Measurements from ENCODE around the gene COG4.

DNA sequence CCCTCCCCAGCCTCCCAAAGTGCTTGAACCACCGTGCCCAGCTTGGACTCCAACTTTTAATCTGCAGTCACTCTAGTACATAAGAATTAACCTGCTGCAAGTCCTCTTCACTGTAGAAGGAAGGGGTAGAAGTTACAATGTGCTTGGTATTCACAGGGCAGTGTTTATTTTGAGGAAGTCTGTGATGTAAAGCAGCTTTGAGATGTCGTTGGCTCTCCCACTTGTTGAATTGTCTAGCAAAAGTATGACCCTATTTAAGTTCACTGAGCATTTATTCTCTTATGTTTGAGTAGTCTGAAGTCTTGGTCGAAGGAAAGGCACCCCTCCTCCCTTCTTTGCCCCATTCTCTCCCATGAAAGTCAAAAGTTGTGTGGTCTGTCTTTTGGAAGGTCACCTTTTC lies 28.4 kb upstream of the COG4 start:
- no peak for TF ChIP-seq POLR2A (IDR thresholded peaks at IDR 0.05)
- TF ChIP-seq, protein P1, sequence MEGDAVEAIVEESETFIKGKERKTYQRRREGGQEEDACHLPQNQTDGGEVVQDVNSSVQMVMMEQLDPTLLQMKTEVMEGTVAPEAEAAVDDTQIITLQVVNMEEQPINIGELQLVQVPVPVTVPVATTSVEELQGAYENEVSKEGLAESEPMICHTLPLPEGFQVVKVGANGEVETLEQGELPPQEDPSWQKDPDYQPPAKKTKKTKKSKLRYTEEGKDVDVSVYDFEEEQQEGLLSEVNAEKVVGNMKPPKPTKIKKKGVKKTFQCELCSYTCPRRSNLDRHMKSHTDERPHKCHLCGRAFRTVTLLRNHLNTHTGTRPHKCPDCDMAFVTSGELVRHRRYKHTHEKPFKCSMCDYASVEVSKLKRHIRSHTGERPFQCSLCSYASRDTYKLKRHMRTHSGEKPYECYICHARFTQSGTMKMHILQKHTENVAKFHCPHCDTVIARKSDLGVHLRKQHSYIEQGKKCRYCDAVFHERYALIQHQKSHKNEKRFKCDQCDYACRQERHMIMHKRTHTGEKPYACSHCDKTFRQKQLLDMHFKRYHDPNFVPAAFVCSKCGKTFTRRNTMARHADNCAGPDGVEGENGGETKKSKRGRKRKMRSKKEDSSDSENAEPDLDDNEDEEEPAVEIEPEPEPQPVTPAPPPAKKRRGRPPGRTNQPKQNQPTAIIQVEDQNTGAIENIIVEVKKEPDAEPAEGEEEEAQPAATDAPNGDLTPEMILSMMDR (IDR thresholded peaks at IDR 0.05): no peak

Measured in Peyer's patch (tissue), 4 donors.